CD4-positive, alpha-beta T cell treated with Interleukin-15 for 4 hours (primary cell): Measurements from ENCODE around the gene ST6GALNAC2.
"Not testable (repeated sequence)": the region's sequence is repeated elsewhere in the genome, so short reads cannot be mapped to it uniquely, and the experiment has no call there.

ENCODE experiments used
- DNase-seq: peaks from one replicate; pipeline ENCODE4 v3.0.0-alpha.2; 2020; ENCODE audit warnings: low spot score

Gene ST6GALNAC2

DNA sequence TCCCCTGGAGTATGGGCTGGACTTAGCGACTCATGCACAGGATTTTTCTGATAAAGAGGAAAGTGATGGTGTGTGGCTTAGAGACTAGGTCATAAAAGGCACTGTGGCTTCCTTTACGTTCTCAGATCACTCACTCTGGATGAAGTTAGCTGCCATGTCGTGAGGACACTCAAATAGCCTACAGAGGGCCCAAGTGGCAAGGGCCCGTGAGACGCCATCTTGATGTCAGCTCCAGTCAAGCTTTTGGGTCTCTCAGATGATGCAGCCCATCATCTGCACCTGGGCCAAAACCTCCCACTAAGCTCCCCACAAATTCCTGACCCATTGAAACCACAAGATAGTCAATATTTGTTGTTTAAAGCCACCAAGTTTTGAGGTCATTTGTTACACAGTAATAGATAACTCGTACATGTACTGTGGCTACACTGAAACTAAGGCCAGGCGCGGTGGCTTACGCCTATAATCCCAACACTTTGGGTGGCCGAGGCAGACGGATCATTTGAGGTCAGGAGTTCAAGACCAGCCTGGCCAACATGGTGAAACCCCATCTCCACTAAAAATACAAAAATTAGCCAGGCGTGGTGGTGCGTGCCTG lies 14.7 kb downstream of the ST6GALNAC2 start:
- no peak for DNase-seq

DNA sequence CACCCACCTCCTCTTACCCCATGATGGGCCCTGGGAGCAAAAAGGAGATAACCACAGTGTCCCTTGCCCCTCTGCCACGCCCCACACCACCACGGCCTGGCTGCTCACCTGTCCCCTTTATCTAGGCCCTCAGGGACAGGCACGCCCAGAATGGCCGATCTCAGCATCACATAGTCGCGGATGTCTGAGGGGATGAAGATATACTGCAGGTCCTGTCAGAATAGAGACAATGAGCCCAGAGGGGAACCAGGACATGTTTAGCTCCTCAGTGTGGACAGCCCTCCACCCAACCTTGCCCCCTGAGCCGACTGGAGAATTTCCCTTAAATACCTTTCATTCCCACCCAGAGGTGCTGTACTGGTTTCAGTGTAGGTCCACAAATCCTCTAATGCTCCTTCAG lies 15.2 kb downstream of the ST6GALNAC2 start:
- DNase-seq: no peak

DNA sequence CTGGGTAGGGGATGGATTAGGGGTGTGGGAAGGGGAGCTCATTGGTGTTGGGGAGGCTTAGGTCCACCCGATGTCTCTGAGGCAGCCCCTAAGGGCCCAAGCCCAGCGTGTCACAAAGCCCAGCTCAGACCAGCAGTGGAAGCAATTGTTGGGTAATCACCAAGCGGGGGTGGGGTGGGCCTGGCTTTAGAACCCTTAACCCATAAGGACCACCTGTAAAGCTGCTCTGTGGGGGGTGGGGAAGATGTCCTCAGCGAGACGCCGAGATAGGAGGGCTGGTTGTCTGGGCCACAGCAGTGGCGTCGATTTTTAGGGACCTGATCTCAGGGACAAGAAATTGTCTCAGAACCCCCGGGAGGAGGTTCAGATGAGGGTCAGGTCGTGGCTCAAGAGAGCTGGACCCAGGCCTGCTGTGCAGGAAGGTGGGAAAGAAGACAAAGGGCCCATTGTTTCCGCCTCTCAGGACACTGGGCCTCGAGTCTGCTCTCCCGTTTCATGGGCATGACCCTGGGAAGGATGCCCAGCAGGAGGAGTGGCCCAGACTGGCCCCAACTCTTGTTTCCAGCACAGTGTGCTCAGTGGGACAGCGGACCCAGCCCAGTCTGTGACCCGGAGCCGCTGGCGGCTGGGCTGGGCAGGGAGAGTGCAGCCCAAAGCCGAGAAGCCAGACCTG lies 15.9 kb downstream of the ST6GALNAC2 start:
- DNase-seq: no peak

DNA sequence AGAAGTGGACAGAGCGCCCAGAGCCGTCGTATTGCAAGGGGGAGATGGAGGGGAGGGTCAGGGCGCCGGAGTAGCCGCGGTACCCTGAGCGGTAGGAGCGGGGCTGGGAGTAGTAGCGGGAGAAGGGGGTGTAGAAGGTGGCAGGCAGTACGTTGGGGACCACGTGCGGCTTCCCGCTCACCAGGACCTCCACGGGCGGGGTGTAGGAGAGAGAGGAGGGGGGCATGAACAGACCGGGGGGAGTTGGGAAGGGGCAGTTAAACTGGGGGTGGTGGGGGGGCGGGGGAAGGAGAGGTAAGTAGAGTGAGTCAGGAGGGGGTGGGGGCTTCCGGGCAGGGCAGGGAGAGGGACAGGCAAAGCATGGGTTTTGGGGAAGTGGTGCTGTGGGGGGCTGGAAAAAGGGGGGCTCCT lies 16.8 kb downstream of the ST6GALNAC2 start:
- no peak for DNase-seq

DNA sequence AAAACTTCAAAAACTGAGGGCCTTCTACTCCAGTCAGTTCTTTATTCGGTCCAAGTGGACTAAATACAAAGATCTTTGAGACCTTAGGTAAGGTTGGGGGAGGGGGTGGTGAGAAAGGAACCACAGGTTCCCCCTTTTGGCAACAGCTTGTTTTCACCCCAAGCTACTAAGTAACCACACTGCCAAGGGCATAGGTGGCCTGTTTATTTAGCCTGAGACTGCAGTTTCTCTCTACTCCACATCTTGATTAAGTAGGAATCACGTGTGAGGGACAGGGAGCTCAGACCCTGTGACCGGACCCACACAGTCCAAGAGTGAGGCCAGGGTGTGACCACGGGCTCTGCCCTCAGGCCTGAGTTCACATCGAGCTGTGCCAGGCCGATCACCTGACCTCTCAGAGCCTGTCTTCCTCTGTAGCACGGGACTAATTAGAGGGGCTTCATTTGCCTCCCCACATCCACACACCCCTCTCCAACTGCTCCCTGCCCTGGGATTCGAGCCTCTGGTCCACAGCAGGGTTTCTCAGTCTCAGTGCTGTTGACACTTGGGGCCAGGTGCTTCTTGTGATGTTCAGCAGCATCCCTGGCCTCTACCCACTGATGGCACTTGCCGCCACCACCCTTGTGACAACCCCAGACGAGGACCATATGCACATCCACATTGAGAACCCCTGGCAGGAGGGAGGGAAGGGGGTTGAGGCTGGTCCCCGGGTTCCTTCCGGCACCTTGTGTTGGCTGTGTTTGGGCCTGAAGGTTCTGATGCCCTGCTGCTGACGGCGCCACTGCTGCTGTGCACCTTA lies 17.8 kb downstream of the ST6GALNAC2 start:
- DNase-seq: no peak

DNA sequence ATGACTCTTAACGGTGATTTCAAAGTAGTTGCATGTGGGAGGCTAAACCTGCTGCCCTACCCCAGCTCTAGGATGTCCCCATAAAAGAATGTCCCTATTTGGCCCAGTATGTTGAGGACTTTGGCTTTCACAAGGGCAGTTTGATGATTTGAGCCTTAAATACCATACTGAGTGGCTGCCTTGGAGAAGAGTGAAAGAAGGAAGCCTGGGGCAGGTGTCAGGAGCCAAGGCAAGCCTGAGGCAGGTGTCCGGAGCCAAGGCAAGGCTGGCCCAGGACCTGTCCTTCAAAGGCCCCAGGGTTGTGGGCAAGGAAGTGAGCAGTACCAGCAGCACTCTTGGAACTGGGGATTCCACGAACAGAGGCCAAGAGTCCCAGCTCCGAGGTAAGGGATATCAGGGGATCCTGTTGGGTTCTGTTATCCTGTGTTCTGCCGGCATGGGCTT lies 18.6 kb downstream of the ST6GALNAC2 start:
- DNase-seq: no peak

DNA sequence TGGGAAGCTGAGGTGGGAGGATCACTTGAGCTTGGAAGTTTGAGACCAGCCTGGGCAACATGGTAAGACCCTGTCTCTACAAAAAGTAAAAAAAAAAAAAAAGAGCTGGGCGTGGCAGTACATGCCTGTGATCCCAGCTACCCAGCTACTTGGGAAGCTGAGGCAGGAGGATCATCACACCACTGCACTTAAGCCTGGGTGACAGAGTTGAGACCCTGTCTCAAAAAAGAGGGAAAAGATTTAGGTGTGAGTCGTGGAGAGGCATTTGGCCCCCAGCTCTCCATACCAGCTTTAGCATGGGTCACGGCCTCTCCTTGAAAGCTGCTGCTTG lies 19.1 kb downstream of the ST6GALNAC2 start:
- DNase-seq: no peak

DNA sequence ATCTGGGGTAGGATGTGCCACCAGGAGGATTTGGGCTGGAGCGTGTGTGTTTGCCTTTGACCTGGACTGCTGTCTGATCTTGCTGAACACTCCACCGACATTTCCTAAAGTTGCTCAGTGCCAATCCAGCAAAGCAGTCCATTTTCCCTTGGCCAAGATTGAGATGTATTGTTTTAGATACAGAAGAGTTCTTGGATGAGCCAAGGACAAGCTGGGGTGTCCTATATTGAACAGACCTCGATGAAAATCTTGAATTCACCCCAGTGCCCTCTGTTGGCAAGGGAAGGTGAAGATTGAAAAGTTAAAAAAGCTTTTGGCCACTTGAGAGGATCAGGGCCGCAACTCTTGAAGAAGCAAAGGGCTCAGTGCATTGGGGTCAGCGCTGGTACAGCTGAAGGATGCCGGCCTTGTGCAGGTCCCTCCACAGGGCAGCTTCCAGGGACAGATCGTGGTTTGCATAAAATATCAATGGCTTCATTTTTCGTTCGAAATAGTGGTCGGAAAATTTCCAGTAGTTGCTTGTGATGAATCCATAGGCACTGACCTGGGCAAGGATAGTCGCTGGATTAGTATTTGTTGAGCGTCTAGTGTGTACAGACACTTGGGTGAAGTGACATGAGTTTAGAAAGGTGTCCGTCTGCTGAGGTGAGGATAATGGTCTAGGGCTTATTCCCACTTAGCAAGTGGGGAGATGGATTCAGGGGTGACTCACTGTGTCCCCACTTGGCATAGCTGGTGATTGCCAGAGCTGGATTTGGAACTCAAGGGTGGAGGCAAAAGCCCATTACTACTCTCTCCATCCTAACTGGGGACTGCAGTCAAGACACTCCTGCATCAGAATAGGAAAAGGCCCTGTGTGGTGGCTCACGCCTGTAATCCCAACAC lies 19.7 kb downstream of the ST6GALNAC2 start:
- no peak for DNase-seq

DNA sequence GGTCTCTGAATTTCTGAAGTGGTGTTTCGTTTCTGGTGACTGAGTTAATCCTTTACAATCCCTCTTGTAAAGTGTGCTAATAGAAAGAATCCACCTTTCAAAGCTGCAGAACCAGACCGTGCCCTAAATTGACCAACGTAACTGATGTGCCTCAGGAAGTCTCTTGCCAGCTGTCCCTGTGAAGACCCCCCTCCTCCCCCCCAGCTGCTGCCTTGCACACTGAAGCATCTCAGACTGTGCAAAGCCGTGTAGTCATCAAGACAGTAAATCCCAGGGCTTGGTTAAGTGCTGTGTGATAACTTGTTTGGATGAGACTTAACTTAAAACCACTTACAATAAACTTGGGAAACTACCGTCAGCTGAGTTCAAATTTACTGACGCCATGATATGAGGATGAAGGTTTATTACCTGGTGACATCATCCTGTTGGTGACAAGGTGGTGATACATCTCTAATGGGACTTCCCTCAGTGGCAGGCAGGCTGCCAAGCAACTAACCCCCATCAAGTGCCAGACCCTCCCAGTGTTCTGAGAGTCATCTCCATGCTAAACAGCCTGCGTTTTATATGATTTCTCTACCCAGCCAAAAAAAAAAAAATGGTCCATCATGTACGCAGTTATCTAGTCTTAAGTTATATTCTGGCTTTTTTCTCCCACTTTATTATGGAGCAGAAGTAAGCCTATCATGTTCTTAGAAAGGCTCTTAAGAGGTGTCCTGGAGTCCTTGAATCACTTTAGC lies 20.5 kb downstream of the ST6GALNAC2 start:
- DNase-seq: peak; percentile 31

DNA sequence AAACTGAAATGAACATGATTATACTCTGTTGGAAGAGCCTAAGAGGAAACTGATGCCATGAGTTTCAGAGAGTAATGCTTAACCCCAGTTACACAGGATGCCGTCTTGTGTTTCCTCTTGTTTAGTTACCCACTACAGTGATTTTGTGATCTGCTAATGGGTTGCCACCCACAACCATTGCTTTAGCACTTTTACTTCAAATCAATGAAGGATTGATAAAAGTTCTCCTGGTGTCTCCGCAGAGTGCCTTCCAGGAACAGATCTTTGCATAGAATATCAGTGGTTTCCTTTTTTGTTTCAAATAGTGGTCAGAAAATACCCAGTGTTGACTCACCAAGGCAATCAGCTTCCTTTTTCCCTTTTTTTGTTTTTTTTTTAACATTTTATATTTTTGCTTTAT lies 22.3 kb downstream of the ST6GALNAC2 start:
- DNase-seq: peak; percentile 48

DNA sequence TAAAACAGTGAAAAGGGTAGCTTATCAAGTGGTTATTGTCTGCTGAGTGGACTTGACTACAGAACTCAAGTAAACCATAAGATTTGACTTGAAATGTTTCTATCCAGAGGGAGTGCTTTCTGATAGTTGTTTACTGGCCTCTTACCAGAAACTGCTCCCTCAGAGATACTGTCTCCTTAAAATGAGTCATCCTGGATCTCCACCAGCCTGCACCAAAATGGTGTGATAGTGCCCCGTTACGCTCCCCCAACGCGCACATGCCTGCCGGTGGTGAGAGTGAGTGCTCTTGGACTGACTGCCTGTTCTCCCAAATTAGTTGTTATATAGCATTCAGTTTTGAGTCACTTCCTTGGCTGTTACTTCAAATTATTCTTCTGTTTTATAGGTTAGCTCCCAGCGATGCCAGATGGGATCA lies 22.9 kb downstream of the ST6GALNAC2 start:
- DNase-seq: no peak

DNA sequence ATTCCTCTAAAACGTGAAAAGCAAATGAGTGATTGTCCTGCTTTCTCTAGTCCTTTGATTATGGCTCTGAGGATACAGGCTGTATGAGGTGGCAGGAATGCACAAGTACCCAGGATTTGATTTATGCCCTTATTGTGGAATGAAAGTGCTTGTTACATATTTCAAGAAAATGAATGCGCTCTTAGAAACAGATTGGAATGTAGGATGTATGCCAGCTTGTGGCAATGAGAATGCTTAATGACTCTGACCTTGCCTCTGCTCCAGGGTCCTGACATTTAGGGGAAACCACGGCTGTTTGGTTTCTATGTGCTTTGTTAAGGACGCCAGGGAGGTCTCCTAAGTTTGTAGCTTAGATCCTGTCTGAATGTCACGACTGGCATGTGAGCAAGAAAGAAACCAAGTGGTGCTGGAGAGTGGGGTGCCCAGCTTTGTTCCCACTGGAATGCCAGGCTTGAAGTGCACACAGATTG lies 23.8 kb downstream of the ST6GALNAC2 start:
- DNase-seq: no peak

DNA sequence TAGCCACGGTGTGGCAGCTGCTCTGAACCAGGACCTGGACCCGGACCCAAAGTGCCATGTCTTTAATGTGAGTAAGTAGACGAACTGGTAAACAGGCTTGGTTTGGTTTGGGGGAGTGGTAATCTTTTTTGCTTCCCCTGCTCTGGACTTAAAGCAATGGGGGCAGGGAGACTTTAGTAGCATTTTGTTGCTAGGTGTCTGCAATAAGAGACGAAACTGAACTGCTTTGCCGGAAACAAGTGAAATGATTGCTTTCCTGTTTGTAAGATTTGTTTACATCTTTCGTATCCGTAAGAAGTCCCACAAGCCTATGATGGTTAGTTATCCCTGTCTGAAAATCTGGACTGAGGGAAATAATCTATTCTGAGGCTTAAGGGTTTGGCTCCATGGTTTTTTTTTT lies 24.3 kb downstream of the ST6GALNAC2 start:
- peak; percentile 50 for DNase-seq

DNA sequence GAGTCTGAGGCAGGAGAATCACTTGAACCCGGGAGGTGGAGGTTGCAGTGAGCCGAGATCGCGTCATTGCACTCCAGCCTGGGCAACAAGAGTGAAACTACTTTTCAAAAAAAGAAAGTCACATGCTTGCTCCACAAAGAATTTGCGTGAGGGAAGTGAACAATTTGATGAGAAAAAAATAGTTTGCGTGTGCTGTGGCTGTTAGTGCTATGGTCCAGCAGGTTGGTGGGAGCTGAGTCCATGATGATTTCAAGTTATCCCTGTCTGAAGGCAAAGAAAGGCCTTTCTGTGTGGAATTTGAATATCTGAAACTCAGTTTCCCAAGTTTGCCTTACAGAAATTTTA lies 24.8 kb downstream of the ST6GALNAC2 start:
- no peak for DNase-seq

DNA sequence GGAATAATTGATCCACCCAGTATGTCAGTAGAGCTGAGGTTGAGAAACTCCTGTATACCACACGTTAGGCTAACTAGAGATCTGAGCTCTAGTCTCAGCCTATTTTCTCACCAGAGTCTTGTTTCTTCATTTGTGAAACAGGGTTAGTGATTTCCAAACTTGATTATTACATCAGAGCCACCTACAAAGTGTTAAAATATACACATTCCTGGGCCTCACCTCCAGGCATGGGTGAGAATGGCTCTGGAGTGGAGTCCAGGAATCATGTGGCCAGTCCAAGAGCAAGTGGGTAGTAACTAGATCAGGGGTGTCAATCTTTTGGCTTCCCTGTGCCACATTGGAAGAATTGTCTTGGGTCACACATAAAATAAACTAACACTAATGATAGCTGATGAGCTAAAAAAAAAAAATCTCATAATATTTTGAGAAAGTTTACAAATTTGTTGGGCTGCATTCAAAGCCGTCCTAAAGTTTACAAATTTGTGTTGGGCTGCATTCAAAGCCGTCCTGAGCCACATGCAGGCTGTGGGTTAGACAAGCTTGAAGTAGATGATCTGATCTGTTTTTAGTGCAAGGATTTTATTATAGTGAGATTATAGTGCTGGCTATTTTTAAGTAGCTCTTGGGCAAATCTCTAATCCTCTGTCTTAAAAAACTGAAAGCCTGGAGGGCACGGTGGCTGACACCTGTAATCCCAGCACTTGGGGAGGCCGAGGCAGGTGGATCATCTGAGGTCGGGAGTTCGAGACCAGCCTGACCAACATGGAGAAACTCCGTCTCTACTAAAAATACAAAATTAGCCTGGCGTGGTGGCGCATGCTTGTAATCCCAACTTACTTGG lies 25.4 kb downstream of the ST6GALNAC2 start:
- DNase-seq: no peak

DNA sequence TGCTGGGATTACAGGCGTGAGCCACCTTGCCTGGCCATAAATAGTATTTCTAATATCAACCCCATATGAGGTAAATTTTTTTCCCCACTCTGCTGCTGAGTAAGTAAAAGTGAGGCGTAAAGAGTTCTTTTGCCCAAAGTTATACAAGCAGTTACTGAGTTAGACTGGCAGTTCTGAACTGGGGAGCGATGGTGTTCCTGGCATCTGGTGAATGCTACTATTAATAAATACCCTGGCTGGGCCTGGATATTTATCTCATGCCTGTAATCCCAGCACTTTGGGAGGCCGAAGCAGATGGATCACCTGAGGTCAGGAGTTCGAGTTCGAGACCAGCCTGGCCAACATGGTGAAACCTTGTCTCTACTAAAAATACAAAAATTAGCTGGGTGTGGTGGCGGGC lies 26.2 kb downstream of the ST6GALNAC2 start:
- DNase-seq: not testable (repeated sequence)

DNA sequence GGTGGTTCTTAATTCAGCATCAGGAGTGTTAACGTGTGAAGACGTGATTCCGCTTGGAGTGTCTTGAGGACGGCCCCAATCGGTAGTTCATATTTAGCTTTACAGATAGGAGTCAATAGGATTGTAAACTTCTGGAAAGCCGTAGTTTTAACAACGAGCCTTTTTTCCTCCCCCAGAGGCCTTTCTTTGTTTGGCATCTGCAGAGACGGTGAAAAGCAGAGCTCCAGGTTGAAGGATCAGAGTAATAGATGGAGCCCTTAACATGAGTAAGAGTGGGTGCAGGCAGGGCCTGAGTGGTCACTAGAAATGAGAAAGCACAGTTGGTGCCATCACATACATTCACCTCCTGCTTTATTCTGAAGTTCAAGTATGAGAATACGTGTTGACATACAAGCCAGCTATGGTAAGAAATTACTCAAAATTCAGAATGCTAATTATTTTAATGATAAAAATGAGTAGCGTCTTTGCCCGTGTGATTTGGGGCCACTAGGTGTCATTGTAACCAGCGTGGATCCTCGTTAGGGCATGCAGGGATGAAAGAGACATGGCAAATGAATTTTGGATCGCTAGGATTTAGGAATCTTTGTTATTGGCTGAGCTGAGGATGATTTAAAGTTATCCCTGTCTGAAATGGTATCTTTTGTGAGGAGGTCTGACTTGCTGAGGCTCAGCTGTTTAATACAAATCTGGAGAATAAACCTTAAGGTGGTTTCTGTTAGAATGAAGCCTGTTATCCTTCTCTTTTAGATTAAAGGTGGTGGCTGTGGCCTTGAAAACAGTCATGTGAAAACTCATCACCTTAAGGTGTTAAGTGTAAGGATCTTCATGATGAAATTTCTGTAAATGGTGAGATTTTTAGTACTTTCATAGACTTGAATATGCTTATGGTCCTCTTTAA lies 27.2 kb downstream of the ST6GALNAC2 start:
- peak; percentile 35 for DNase-seq

DNA sequence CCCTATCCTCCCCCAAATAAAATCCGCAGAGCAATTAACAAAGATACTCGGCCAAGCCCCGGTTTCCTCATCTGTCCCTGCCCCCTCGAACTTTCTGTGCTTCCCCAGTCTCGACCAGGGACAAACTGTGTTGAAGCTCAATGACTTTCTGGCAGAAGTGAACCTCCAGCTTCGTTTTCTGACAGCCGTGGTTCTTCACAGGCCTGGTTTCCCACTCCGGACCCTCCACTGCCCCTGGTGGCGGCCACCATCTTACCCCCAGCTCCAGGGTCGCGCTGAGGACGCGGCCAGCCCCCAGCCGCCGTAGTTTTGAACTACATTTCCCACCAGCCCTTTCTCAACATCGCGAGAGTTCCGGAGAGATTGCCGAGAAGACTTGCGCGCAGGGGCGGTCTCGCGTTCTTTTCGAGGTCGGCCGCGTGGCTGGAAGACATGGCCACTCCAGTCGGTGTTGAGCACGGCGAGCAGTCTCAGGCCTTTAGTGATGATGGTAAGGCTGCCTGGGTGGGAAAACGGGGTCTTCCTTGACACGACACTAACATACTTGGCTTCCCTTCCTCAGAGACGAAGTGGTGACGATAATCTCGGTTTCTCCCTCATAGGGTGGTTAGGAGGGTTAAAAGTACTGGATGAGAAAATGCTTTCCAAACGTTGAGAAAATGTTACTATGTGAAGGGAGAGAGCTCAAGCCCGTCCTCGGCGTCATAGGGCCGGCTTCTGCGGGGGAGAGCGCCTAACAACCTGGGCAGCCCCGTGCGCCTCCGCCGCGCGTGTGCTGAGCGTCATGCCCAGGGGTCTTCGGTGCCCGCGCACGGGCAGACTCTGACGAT lies 28.1 kb downstream of the ST6GALNAC2 start:
- DNase-seq: peak; percentile 96
